CD4-positive, alpha-beta T cell (primary cell): ENCODE data around the gene TDRD6. TPM values are rescaled to one million over a fixed set of nuclear protein-coding genes. Genes with fewer than 3 reads are reported as not detected.

Experiments used
- ATAC-seq: fragments of 200-7000 bp; cut with Tn5 transposase; one replicate; pipeline ENCODE4 v1.10.0; 2022; ENCODE audit warnings: mild to moderate bottlenecking; ENCODE audit not compliant: poor library complexity
- CTCF ChIA-PET: fragments of 350-600 bp; sonication (Branson Sonifier 250); formaldehyde crosslinking; loops from one replicate; lab custom pipeline; 2021; ENCODE audit warnings: antibody characterized with exemption, inconsistent platforms; lab: Charles Lee
- POLR2A ChIA-PET: fragments of 350-600 bp; sonication (Branson Sonifier 250); formaldehyde crosslinking; loops from one replicate; lab custom pipeline; 2021; ENCODE audit warnings: antibody characterized with exemption, inconsistent platforms; lab: Charles Lee
- DNase-seq, 14 experiments: peaks; one replicate each; pipeline ENCODE4 v3.0.0-alpha.2; 2013 to 2020; ENCODE audit warnings: mixed read lengths in 2 of 14
- H3K27ac ChIP-seq, 2 donors: one replicate each; pipeline versions ENCODE4 v1.5.1 to v1.7.0; 2013; ENCODE audit warnings: low read length in 2 of 2, low read depth in 1 of 2, mild to moderate bottlenecking in 1 of 2
- H3K27me3 ChIP-seq, 2 experiments: 1 replicate in 1 of 2; 2 replicates in 1 of 2; pipeline versions ENCODE4 v1.6.1 to v1.7.0; 2013; ENCODE audit warnings: low read length in 2 of 2, control low read depth in 1 of 2, mild to moderate bottlenecking in 1 of 2, moderate library complexity in 1 of 2; ENCODE audit not compliant: insufficient read depth in 2 of 2, control insufficient read depth in 1 of 2
- H3K36me3 ChIP-seq: one replicate; pipeline ENCODE4 v1.6.1; 2013; ENCODE audit warnings: low read length, control low read depth; ENCODE audit not compliant: insufficient read depth
- H3K4me1 ChIP-seq: one replicate; pipeline ENCODE4 v1.6.1; 2013; ENCODE audit warnings: low read length, control low read depth; ENCODE audit not compliant: insufficient read depth
- H3K4me3 ChIP-seq: one replicate; pipeline ENCODE4 v1.5.1; 2013; ENCODE audit warnings: mild to moderate bottlenecking, low read length, moderate library complexity
- H3K9me3 ChIP-seq, 2 experiments: 1 replicate in 1 of 2; 2 replicates in 1 of 2; pipeline versions ENCODE4 v1.6.1 to v1.7.0; 2013; ENCODE audit warnings: low read length in 2 of 2, mild to moderate bottlenecking in 2 of 2, control low read depth in 1 of 2, moderate library complexity in 1 of 2; ENCODE audit not compliant: control insufficient read depth in 1 of 2, insufficient read depth in 1 of 2
- H3K27ac Mint-ChIP-seq: one replicate; pipeline ENCODE4 v1.8.0; 2020; ENCODE audit warnings: mixed read lengths
- H3K27me3 Mint-ChIP-seq: one replicate; pipeline ENCODE4 v1.8.0; 2021; ENCODE audit warnings: mixed read lengths
- H3K36me3 Mint-ChIP-seq: one replicate; pipeline ENCODE4 v1.8.0; 2021; ENCODE audit warnings: low read depth, mixed read lengths
- H3K4me1 Mint-ChIP-seq: one replicate; pipeline ENCODE4 v1.8.0; 2021; ENCODE audit warnings: low read depth, mixed read lengths
- H3K4me3 Mint-ChIP-seq: one replicate; pipeline ENCODE4 v1.8.0; 2020; ENCODE audit warnings: mild to moderate bottlenecking, mixed read lengths
- H3K9me3 Mint-ChIP-seq: one replicate; pipeline ENCODE4 v1.8.0; 2020; ENCODE audit warnings: mixed read lengths
- CTCF ChIP-seq: fragments of 200-600 bp; IDR thresholded peaks from one replicate; pipeline ENCODE4 v1.8.0; 2022; ENCODE audit warnings: antibody characterized with exemption, mild to moderate bottlenecking
- intact Hi-C, 2 experiments: fragments of 100-400 bp; cut with DNase I in 1 of 2; cut with micrococcal nuclease in 1 of 2; formaldehyde crosslinking; loops; one replicate each; pipeline versions ENCODE4 v1.15.1 to v1.9.0; 2023 to 2025; cut with DNase I, micrococcal nuclease
- total RNA-seq, 174 experiments: library from RNA in 2 of 174; stranded (reverse) in 2 of 174; gene quantifications; one replicate each; pipeline ENCODE4 v1.2.3 and lab custom pipeline; 2021 to 2026

Gene TDRD6
- total RNA-seq, 2 experiments from 2014 or later = not detected

DNA sequence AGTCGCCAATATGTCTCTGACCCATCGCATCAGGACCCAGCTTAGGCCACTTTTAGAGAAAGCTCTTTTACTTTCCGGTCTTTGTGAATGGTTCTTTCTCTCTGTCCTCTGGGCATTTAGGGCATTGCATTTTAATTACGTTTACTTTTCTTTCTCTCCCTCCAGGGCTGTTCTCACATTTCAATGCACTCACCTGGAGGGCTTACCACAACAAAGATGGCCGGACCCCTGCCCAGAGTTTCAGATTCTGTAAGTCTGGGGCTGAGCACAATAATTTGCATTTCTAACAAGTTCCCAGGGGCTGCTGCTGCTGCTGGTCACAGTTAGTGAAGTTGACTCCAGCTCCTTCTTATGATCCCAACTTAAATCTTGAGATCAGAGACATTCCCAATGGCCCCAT, 62.0 kb downstream of the TDRD6 start:
- POLR2A ChIA-PET = no interaction called here
- Mint-ChIP-seq H3K9me3 (no peaks in the 10 kb centered on the region), H3K27ac (no peak overlapping the region), H3K4me1 (no peaks in the 10 kb centered on the region), H3K4me3 (no peak overlapping the region), H3K36me3 (no peaks in the 10 kb centered on the region), H3K27me3 (peaks cover 33% of the 10 kb centered on the region)
- H3K27me3 ChIP-seq = peaks cover 0 to 3% of the 10 kb centered on the region in 2 experiments
- intact Hi-C loops = no loop called here
- no peak overlapping the region for H3K27ac ChIP-seq
- H3K9me3 ChIP-seq = peaks cover 0 to 4% of the 10 kb centered on the region in 2 experiments
- no peak overlapping the region for H3K4me3 ChIP-seq
- TF ChIP-seq CTCF = no peak
- DNase-seq = no peak
- no peak for ATAC-seq
- CTCF ChIA-PET = interaction anchor here (0.5 kb wide), 1 partner anchor 79 kb away, joined by 3 read pairs; no protein-coding TSS in a partner anchor
- no peaks in the 10 kb centered on the region for H3K36me3 ChIP-seq
- H3K4me1 ChIP-seq = no peaks in the 10 kb centered on the region

GRCh38 chr6:46751658-46752057, 64.0 kb downstream of the TDRD6 start:
- Mint-ChIP-seq H3K36me3 (no peaks in the 10 kb centered on the region), H3K27ac (no peak overlapping the region), H3K27me3 (peaks cover 19% of the 10 kb centered on the region), H3K4me1 (no peaks in the 10 kb centered on the region), H3K9me3 (no peaks in the 10 kb centered on the region), H3K4me3 (no peak overlapping the region)
- no peak overlapping the region for H3K4me3 ChIP-seq
- H3K4me1 ChIP-seq = no peaks in the 10 kb centered on the region
- DNase-seq (no peak), ATAC-seq (no peak)
- ChIA-PET POLR2A (no interaction called here), CTCF (no interaction called here)
- no peaks in the 10 kb centered on the region for H3K36me3 ChIP-seq
- peaks cover 0 to 4% of the 10 kb centered on the region in 2 experiments for H3K9me3 ChIP-seq
- intact Hi-C loops = no loop called here
- no peak for TF ChIP-seq CTCF
- no peak overlapping the region for H3K27ac ChIP-seq
- H3K27me3 ChIP-seq = peaks cover 0 to 3% of the 10 kb centered on the region in 2 experiments

Other genes starting within 250 kb of the TDRD6 start
- gene RCAN2, start 196.4 kb upstream of the TDRD6 start, total RNA-seq = not detected
- gene CYP39A1, start 35.1 kb upstream of the TDRD6 start, total RNA-seq = not detected
- gene SLC25A27, start 34.9 kb upstream of the TDRD6 start, total RNA-seq = 1 to 10 TPM; 1.2 to 1.5 TPM
- gene PLA2G7, start 47.5 kb downstream of the TDRD6 start, total RNA-seq = not detected
- not detected for gene ANKRD66, start 59.0 kb downstream of the TDRD6 start, total RNA-seq
- not detected for gene MEP1A, start 105.5 kb downstream of the TDRD6 start, total RNA-seq
- not detected for gene ADGRF5, start 234.1 kb downstream of the TDRD6 start, total RNA-seq